PC-3 (cell line): Measurements from ENCODE around the gene CIB2. TPM values are rescaled to one million over a fixed set of nuclear protein-coding genes. Genes with fewer than 3 reads are reported as not detected.
"Not testable (repeated sequence)": the region's sequence is repeated elsewhere in the genome, so short reads cannot be mapped to it uniquely, and the experiment has no call there.

ENCODE experiments used
- ATAC-seq: fragments of 200-7000 bp; cut with Tn5 transposase; 2 replicates; pipeline ENCODE4 v1.9.1; 2020; ENCODE audit warnings: mild to moderate bottlenecking, moderate library complexity
- BruUV-seq: library from RNA; stranded (reverse); fragments of 400-500 nt; replicated peaks from 2 replicates; lab custom pipeline; 2021; lab: Mats Ljungman, UMichigan
- CTCF ChIA-PET: fragments of 300-600 bp; sonication (Branson Sonifier 250); formaldehyde crosslinking; loops from one replicate; lab custom pipeline; 2022; ENCODE audit warnings: antibody characterized with exemption; lab: Charles Lee
- POLR2A ChIA-PET: fragments of 300-600 bp; sonication (Branson Sonifier 250); formaldehyde crosslinking; loops from one replicate; lab custom pipeline; 2022; ENCODE audit warnings: antibody characterized with exemption; ENCODE audit not compliant: unreplicated experiment; lab: Charles Lee
- DNase-seq: peaks from one replicate; pipeline ENCODE4 v3.0.0-alpha.2; 2015
- H2AFZ ChIP-seq: fragments of 300-600 bp; sonication (generic); 2 replicates; pipeline ENCODE4 v1.6.0; 2016; ENCODE audit warnings: antibody characterized with exemption, low read length
- H3F3A ChIP-seq: fragments of 300-600 bp; sonication (generic); one replicate; pipeline ENCODE4 v1.6.0; 2017; ENCODE audit warnings: antibody characterized with exemption, low read length, control low read depth, mild to moderate bottlenecking; ENCODE audit not compliant: unreplicated experiment
- H3K27ac ChIP-seq: fragments of 300-600 bp; sonication (generic); 2 replicates; pipeline ENCODE4 v1.5.1; 2016; ENCODE audit warnings: mild to moderate bottlenecking, low read length
- H3K27me3 ChIP-seq: fragments of 300-600 bp; sonication (generic); 2 replicates; pipeline ENCODE4 v1.6.1; 2016; ENCODE audit warnings: low read length, mixed read lengths
- H3K36me3 ChIP-seq: fragments of 300-600 bp; sonication (generic); 2 replicates; pipeline ENCODE4 v1.6.1; 2016; ENCODE audit warnings: low read depth, mixed run types, low read length, mixed read lengths
- H3K4me1 ChIP-seq: fragments of 300-600 bp; sonication (generic); 2 replicates; pipeline ENCODE4 v1.5.1; 2016; ENCODE audit warnings: low read length; ENCODE audit not compliant: insufficient read depth
- H3K4me2 ChIP-seq: fragments of 300-600 bp; sonication (generic); 2 replicates; pipeline ENCODE4 v1.6.0; 2016; ENCODE audit warnings: low read length
- H3K4me3 ChIP-seq: fragments of 300-600 bp; sonication (generic); 2 replicates; pipeline ENCODE4 v1.5.1; 2016; ENCODE audit warnings: mild to moderate bottlenecking, low read length, mixed read lengths
- H3K79me2 ChIP-seq: fragments of 300-600 bp; sonication (generic); 2 replicates; pipeline ENCODE4 v1.6.1; 2017; ENCODE audit warnings: low read length, mixed read lengths
- H3K9ac ChIP-seq: fragments of 300-600 bp; sonication (generic); 2 replicates; pipeline ENCODE4 v1.6.0; 2016; ENCODE audit warnings: mild to moderate bottlenecking, low read length
- H3K9me2 ChIP-seq: fragments of 300-600 bp; sonication (generic); replicated peaks from 2 replicates; pipeline ENCODE4 v1.6.1; 2016; ENCODE audit warnings: mixed run types, low read length, mixed read lengths
- H3K9me3 ChIP-seq: fragments of 300-600 bp; sonication (generic); 2 replicates; pipeline ENCODE4 v1.6.1; 2016; ENCODE audit warnings: low read length, mixed read lengths
- H4K20me1 ChIP-seq: fragments of 300-600 bp; sonication (generic); 2 replicates; pipeline ENCODE4 v1.6.1; 2016; ENCODE audit warnings: low read length, mixed read lengths
- CTCF ChIP-seq: fragments of 300-600 bp; sonication (generic); conservative IDR thresholded peaks from 2 replicates; pipeline ENCODE4 v1.5.1; 2017; ENCODE audit warnings: antibody characterized with exemption, low read depth, mild to moderate bottlenecking, low read length
- EZH2 ChIP-seq: fragments of 300-600 bp; sonication (generic); IDR thresholded peaks from one replicate; pipeline ENCODE4 v1.6.1; 2017; ENCODE audit warnings: antibody characterized with exemption, mild to moderate bottlenecking, low read length; ENCODE audit not compliant: unreplicated experiment
- EZH2phosphoT487 ChIP-seq: fragments of 300-600 bp; sonication (generic); IDR thresholded peaks from 2 replicates; pipeline ENCODE4 v1.6.1; 2018; ENCODE audit warnings: mild to moderate bottlenecking, antibody characterized with exemption, low read length, borderline replicate concordance
- intact Hi-C: fragments of 100-400 bp; cut with micrococcal nuclease; formaldehyde crosslinking; loops from 2 replicates; pipeline ENCODE4 v1.9.0; 2023
- total RNA-seq: library from RNA; depleted of rRNA; stranded (reverse); fragments of >200 nt; gene quantifications from 2 replicates; pipeline ENCODE4 v1.2.3, GENCODE V29; 2014

CIB2 gene
- total RNA-seq, 1 experiment from 2014 or later = 10.4 TPM

GRCh38 chr15:78155355-78155939 is 24.2 kb upstream of the CIB2 start:
- BruUV-seq = no TSS peak
- Histone ChIP-seq H2AFZ (no peak overlapping the region), H3K27ac (no peak overlapping the region), H3K4me3 (no peak overlapping the region), H4K20me1 (peaks cover 6% of the 10 kb centered on the region; the same call in 1 of the 2 replicates), H3F3A (no peaks in the 10 kb centered on the region), H3K9me3 (no peaks in the 10 kb centered on the region), H3K9ac (no peak overlapping the region), H3K4me1 (peaks cover 20% of the 10 kb centered on the region; the same call in 1 of the 2 replicates), H3K27me3 (no peaks in the 10 kb centered on the region), H3K79me2 (peaks cover 43% of the 10 kb centered on the region), H3K36me3 (peaks cover 8% of the 10 kb centered on the region; the same call in 1 of the 2 replicates), H3K4me2 (no peak overlapping the region), H3K9me2 (no peaks in the 10 kb centered on the region)
- intact Hi-C loops = loop anchor here (5.0 kb wide), 1 partner anchor 302 kb away; no protein-coding TSS in a partner anchor
- DNase-seq = no peak
- ChIA-PET CTCF (interaction anchor here (0.7 kb wide), 1 partner anchor 574 kb away, joined by 3 read pairs; no protein-coding TSS in a partner anchor), POLR2A (no interaction called here)
- 0 out of 2 replicates have a peak, but pooled peaks have one; percentile 31 for ATAC-seq
- no peak for TF ChIP-seq EZH2
- TF ChIP-seq CTCF = no peak
- no peak for TF ChIP-seq EZH2phosphoT487

GRCh38 chr15:78154955-78155354 is 23.7 kb upstream of the CIB2 start:
- H3K9ac ChIP-seq = no peak overlapping the region
- DNase-seq (no peak), ATAC-seq (no peak)
- H2AFZ ChIP-seq = no peak overlapping the region
- peaks cover 24% of the 10 kb centered on the region; the same call in 1 of the 2 replicates for H3K4me1 ChIP-seq
- H3K4me2 ChIP-seq = no peak overlapping the region
- no TSS peak for BruUV-seq
- intact Hi-C loops = loop anchor here (5.0 kb wide), 1 partner anchor 302 kb away; no protein-coding TSS in a partner anchor
- no peak for TF ChIP-seq EZH2
- no peak for TF ChIP-seq CTCF
- TF ChIP-seq EZH2phosphoT487 = no peak
- no peak overlapping the region for H3K27ac ChIP-seq
- H3K79me2 ChIP-seq = peaks cover 47% of the 10 kb centered on the region
- H3K9me2 ChIP-seq = no peaks in the 10 kb centered on the region
- no peaks in the 10 kb centered on the region for H3F3A ChIP-seq
- peaks cover 11% of the 10 kb centered on the region; the same call in 1 of the 2 replicates for H4K20me1 ChIP-seq
- no peak overlapping the region for H3K4me3 ChIP-seq
- H3K9me3 ChIP-seq = no peaks in the 10 kb centered on the region
- peaks cover 8% of the 10 kb centered on the region; the same call in 1 of the 2 replicates for H3K36me3 ChIP-seq
- ChIA-PET CTCF (interaction anchor here (0.7 kb wide), 1 partner anchor 574 kb away, joined by 3 read pairs; no protein-coding TSS in a partner anchor), POLR2A (no interaction called here)
- no peaks in the 10 kb centered on the region for H3K27me3 ChIP-seq

- H3K27ac ChIP-seq, H3K9me2 ChIP-seq, POLR2A ChIA-PET, H3F3A ChIP-seq, H3K36me3 ChIP-seq, H3K9ac ChIP-seq, CTCF ChIA-PET, H3K27me3 ChIP-seq, DNase-seq, H2AFZ ChIP-seq, ATAC-seq, BruUV-seq, intact Hi-C loops, H3K9me3 ChIP-seq: not testable (repeated sequence)
- Histone ChIP-seq H3K4me2 (peak overlapping the region; percentile 76), H3K4me1 (peaks cover 23% of the 10 kb centered on the region; the same call in 1 of the 2 replicates), H4K20me1 (peaks cover 12% of the 10 kb centered on the region; the same call in 1 of the 2 replicates), H3K79me2 (peaks cover 60% of the 10 kb centered on the region), H3K4me3 (peak overlapping the region; percentile 81; the same call in 1 of the 2 replicates)
Measured at GRCh38 chr15:78151075-78151474, 19.8 kb upstream of the CIB2 start.
